Measurements from ENCODE around the gene TMEM150A.
"Not testable (repeated sequence)": the region's sequence is repeated elsewhere in the genome, so short reads cannot be mapped to it uniquely, and the experiment has no call there.

The TMEM150A gene

DNA sequence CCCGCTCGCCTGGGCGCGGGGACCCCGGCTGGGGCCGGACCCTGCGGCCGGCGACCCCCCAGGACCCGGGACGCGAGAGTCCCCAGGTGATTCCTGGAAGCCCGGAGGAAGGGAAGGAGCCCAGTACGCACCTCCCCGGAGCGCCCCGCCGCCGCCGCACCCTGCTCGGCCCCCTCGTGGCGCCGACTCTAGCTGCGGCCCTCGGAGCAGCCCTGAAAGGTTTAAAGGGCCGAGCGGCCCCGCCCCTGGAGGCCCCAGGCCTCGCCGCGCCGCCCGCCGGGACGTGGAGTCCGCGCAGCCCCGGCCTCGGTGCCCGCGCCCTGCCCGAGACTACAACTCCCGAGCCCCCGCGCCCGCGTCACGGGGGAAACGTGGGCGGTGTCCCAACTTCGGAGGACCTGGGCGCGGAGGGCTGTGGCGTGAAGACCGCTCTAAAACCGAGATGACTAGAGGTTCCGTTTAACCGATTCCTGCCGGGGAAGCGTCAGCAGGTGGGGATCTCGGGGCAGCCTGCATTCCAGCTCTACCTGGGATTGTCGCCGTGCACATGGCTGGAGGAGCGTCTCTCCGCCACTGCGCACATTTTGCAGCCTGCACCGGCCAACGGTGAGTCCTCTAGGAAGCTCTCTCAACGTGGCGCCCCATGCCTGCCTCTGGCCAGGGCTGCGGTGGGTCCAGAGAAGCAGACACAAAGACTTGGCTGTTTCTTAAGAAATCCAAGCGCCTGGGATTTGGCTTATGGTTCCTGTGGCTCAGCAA lies at the start of gene TMEM150A:
Gene TMEM150A, minus strand, starts transcription at position 223 of the 759 bp plus-strand sequence. CDS start 750 bp downstream, outside the sequence.
- DNase-seq (ENCODE audit: low read depth in 2 of 2, low spot score in 1 of 2) = peak; percentile 59 to 80

- no peak for DNase-seq (ENCODE audit: low read depth in 2 of 2, low spot score in 1 of 2)
Observed at GRCh38 chr2:85652056-85652455, 49.6 kb upstream of the TMEM150A start.

DNA sequence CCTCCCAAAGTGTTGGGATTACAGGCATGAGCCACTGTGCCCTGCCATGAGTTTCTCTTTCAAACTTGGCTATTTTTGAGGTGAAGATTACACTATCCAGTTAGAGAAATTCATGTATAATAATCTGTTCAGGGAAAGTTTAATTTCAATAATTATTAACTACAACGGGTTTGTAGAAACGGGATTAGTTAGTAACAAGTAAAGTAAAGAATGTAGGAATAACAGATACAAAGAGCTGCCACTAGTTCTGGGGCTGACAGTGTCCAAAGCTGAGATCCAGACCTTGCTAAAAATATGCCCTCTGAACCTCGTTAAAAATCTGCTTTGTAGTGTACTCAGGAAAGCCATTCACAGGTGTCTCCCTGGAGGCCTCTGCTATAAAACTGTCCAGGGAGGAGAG lies 48.6 kb upstream of the TMEM150A start:
- no peak for DNase-seq (ENCODE audit: low read depth in 2 of 2, low spot score in 1 of 2)

GRCh38 chr2:85650456-85650855 lies 48.0 kb upstream of the TMEM150A start:
- DNase-seq (ENCODE audit: low read depth in 2 of 2, low spot score in 1 of 2) = no peak

DNA sequence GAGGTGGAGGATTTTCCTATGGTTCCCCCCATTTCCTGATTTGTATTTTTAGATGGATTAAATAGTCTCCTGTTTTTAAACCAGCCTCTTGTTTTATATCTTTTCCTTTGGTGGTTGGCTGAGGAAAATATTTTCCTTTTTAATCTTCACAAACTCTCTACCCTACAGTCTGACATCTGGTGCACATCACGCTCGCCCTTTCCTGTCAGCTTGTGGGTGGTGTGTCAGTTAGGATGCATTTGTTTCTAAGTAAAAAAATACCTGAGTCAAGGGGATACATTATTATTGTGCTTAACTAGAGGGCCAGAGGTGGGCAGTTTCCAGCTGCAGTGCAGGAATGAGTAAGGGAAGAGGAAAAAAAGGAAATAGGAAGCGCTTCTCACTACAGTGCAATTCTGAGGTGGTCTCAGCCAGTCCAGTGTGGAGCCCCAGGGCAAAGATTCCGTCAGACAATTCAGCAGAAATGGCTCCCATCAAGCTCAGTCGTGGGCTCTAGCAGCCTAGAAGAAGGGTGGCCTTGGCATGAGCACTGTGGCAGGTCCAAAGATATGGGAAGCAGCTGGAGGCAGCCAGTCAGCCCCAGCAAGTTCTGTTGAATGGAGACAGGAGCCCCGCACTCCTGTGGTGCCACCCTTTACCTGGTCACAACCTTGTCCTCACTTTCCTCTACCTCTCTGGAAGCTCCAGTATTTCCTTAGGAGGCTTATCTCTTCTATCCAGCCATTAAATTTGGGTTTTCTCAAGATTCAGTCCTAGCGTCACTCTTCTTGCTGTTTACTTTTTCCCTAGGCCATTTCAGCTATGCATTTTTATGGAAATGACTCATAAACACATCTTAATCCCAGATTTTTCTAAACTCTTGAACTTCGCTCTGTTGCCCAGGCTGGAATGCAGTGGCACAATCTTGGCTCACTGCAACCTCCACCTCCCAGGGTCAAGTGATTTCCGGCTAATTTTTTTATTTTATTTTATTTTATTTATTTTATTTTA lies 47.0 kb upstream of the TMEM150A start:
- no peak for DNase-seq (ENCODE audit: low read depth in 2 of 2, low spot score in 1 of 2)

DNA sequence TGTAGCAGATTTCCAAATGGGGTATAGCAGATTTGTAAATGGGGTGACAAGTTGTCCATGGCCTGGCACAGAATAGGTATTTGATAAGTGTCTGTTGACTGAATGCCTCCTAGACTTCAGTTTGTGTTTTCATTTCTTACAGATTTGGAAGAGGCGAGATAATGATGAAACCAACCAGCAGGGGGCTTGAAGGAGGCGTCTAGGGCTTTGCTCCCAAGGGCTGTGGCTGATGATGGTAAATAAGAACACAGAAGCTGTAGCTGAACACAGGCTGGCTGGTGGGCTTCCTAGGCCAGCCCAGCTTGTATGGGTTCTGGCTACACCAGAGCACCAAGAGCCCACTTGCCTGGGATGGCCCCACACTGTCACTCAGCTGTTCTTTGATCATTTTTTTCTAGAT lies 46.1 kb upstream of the TMEM150A start:
- no peak for DNase-seq (ENCODE audit: low read depth in 2 of 2, low spot score in 1 of 2)

- no peak for DNase-seq (ENCODE audit: low read depth in 2 of 2, low spot score in 1 of 2)
Observed at GRCh38 chr2:85647823-85648526, 45.5 kb upstream of the TMEM150A start.

GRCh38 chr2:85646166-85646565 lies 43.7 kb upstream of the TMEM150A start:
- DNase-seq (ENCODE audit: low read depth in 2 of 2, low spot score in 1 of 2) = no peak

DNA sequence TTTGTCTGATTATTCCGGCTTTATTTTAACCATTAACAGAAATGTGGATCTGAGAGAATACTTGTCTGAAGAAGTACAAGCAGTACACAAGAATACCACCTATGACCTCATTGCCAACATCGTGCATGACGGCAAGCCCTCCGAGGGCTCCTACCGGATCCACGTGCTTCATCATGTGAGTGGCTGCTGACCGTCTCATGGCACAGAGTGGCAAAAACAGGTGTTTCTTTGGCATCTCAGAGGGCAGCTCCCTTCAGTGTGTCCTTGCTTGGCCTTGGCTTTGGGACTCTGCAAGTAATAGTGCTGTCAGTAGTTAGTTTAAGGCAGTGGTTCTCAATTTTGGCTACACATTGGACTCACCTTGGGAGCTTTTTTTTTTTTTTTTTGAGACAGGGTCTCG lies 42.4 kb upstream of the TMEM150A start:
- DNase-seq (ENCODE audit: low read depth in 2 of 2, low spot score in 1 of 2) = no peak

DNA sequence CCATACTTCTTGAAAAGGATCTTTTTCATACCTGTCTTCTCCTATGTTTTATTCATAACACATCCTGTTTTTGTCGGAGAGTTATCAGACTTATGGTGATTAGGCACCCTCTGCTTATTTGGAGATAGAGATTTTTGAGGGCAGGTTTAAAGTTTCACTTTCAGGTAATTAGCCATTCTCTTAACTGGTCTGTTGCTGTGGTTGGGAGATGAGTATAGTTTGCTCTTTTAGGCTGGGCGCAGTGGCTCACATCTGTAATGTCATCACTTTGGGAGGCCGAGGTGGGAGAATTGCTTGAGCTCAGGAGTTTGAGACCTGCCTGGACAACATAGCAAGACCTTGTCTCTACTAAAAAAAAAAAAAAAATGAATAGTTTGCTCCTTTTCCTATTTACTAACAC lies 40.2 kb upstream of the TMEM150A start:
- no peak for DNase-seq (ENCODE audit: low read depth in 2 of 2, low spot score in 1 of 2)

- no peak for DNase-seq (ENCODE audit: low read depth in 2 of 2, low spot score in 1 of 2)
Observed at GRCh38 chr2:85635636-85636035, 33.1 kb upstream of the TMEM150A start.

GRCh38 chr2:85635011-85635410 lies 32.5 kb upstream of the TMEM150A start:
- no peak for DNase-seq (ENCODE audit: low read depth in 2 of 2, low spot score in 1 of 2)

DNA sequence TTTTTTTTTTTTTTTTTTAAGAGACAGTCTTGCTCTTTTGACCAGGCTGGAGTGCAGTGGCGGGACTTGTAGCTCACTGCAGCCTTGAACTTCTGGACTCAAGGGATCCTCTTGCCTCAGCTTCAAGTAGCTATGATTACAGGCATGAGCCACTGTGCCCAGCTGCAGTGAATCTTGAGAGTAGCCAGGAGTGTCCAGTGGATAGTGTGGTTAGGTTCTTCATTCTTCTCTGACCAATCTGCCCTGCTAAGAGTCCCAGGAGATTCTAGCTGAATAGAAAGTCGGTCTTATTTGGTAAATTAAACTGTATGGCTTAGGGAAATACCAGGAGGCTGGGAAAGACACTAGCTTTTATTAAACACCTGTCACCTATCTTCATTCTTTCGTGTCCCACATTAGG lies 28.8 kb upstream of the TMEM150A start:
- DNase-seq (ENCODE audit: low read depth in 2 of 2, low spot score in 1 of 2) = no peak

- DNase-seq (ENCODE audit: low read depth in 2 of 2, low spot score in 1 of 2) = no peak
Observed at GRCh38 chr2:85628658-85629057, 26.2 kb upstream of the TMEM150A start.

DNA sequence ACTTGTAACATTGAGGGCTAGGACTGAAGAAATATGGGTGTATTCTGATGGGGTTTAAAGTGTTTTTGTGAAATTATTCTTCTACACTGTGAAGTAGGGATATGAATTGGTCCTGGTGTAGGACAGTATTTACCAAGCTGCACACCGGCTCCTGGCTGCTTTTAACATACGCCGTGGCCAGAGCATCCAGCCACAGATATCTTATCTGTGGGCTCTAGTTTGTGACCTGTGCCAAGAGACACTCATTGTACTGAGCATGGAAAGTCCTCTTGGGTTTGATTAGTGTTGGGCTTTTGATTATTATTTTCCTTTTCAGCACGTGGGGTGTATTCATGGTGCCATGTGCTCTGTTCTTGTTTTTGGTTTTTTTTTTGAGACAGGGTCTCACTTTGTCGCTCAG lies 21.5 kb upstream of the TMEM150A start:
- no peak for DNase-seq (ENCODE audit: low read depth in 2 of 2, low spot score in 1 of 2)

- no peak for DNase-seq (ENCODE audit: low read depth in 2 of 2, low spot score in 1 of 2)
Observed at GRCh38 chr2:85621338-85621737, 18.8 kb upstream of the TMEM150A start.

GRCh38 chr2:85619617-85620016 lies 17.1 kb upstream of the TMEM150A start:
- DNase-seq (ENCODE audit: low read depth in 2 of 2, low spot score in 1 of 2) = no peak

DNA sequence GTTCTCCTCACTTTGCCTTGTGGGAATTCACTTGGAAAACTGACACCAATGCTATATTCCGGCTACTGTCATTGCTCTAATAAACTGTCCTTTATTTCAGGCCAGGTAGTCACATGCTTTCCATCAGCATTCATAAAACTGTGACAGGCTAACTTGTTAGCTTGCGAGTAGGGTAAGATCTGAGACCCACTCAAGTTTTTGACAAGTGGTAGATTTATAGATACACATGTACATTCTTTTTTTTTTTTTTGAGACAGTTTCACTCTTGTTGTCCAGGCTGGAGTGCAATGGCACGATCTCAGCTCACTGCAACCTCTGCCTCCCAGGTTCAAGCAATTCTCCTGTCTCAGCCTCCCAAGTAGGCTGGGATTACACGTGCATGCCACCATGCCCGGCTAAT lies 15.2 kb upstream of the TMEM150A start:
- DNase-seq (ENCODE audit: low read depth in 2 of 2, low spot score in 1 of 2) = not testable (repeated sequence)

DNA sequence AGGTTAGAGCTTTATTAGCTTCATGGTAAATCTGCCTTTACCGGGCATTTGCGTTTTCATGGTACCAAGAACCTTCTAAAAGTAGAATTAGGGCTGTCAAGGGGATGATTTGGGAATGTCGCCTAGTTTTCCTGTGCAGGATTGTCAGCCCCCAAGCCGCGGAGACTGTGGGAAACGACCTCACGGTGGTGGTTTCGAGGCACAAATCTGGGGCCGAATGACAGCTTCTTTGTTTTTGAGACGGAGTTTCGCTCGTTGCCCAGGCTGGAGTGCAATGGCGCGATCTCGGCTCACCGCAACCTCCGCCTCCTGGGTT lies 12.9 kb upstream of the TMEM150A start:
- DNase-seq (ENCODE audit: low read depth in 2 of 2, low spot score in 1 of 2) = no peak

DNA sequence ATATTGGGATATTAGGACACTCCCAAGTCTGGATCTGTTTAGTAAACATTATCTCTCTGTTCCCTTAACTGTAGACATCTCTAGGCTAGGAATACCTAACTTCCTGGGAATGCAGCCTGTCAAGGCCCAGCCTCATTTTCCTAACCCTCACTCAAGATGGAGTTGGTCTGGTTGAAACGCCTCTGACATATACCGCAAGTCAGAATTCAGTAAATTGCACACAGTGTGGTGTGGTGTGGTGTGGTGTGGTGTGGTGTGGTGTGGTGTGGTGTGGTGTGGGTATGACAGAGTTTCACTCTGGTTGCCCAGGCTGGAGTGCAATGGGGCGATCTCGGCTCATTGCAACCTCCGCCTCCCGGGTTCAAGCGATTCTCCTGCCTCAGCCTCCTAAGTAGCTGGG lies 12.3 kb upstream of the TMEM150A start:
- DNase-seq (ENCODE audit: low read depth in 2 of 2, low spot score in 1 of 2) = not testable (repeated sequence)

DNA sequence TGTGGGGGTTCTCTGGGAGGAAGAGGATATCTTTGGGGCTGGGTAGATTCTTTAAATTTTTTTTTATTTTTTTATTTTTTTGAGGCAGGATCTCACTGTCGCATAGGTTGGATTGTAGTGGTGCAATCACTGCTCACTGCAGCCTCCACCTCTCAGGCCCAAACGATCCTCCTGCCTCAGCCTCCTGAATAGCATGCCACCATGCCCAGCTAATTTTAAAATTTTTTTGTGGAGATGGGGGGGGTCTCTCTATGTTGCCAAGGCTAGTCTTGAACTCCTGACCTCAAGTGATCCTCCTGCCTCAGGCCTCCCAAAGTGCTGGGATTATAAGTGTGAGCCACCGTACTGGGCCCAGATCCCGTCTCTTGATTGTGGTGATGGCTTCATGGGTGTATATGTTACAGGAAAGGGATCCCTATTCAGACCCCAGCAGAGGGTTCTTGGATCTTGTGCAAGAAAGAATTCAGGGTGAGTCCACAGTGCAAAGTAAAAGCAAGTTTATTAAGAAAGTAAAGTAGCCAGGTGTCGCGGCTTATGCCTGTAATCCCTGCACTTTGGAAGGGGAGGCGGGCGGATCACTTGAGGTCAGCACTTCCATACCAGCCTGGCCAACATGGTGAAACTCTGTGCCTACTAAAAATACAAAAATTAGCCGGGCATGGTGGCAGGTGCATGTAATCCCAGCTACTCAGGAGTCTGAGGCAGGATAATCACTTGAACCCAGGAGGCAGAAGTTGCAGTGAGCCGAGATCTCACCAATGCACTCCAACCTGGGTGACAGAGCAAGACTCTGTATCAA lies 11.4 kb upstream of the TMEM150A start:
- no peak for DNase-seq (ENCODE audit: low read depth in 2 of 2, low spot score in 1 of 2)
